HUDEP-2 (cell line): ENCODE results near the gene CFAP97D2.
A peak's percentile ranks its signal among the peaks of the same experiment; 100 is the strongest.
"Not testable (repeated sequence)": the region's sequence is repeated elsewhere in the genome, so short reads cannot be mapped to it uniquely, and the experiment has no call there.

Experiments
- DNase-seq, 76 experiments: peaks; one replicate each; lab custom pipeline; 2025; ENCODE audit not compliant: unreplicated experiment in 76 of 76; lab: John Stamatoyannopoulos, UW

The CFAP97D2 gene

GRCh38 chr13:114142640-114143490, 36.2 kb upstream of the CFAP97D2 start:
- DNase-seq = peak in 57 of 76 experiments; percentile 5 to 71 (median 40)

- peak in 22 of 76 experiments; percentile 13 to 46 (median 28) for DNase-seq
These were observed 35.1 kb upstream of the CFAP97D2 start for GRCh38 chr13:114143806-114144605.

- no peak for DNase-seq
These were observed 34.3 kb upstream of the CFAP97D2 start for GRCh38 chr13:114144606-114145244.

- DNase-seq = no peak
These were observed 33.8 kb upstream of the CFAP97D2 start for GRCh38 chr13:114145256-114145655.

- DNase-seq = no peak
These were observed 33.3 kb upstream of the CFAP97D2 start for GRCh38 chr13:114145722-114146121.

GRCh38 chr13:114146173-114146572, 32.9 kb upstream of the CFAP97D2 start:
- no peak for DNase-seq

GRCh38 chr13:114146629-114147028, 32.4 kb upstream of the CFAP97D2 start:
- DNase-seq = peak in 3 of 76 experiments; percentile 10 to 17 (median 12)

- no peak for DNase-seq
These were observed 31.1 kb upstream of the CFAP97D2 start for GRCh38 chr13:114147803-114148520.

- DNase-seq = peak in 2 of 76 experiments; percentile 17 to 25
These were observed 30.6 kb upstream of the CFAP97D2 start for GRCh38 chr13:114148521-114148855.

- DNase-seq = not testable (repeated sequence)
These were observed 30.2 kb upstream of the CFAP97D2 start for GRCh38 chr13:114148886-114149285.

GRCh38 chr13:114149774-114150740, 29.0 kb upstream of the CFAP97D2 start:
- no peak for DNase-seq

- peak in 1 of 76 experiments; percentile 14 for DNase-seq
These were observed 28.0 kb upstream of the CFAP97D2 start for GRCh38 chr13:114151031-114151430.

- DNase-seq = peak in 70 of 76 experiments; percentile 19 to 87 (median 70)
These were observed 27.3 kb upstream of the CFAP97D2 start for GRCh38 chr13:114151565-114152284.

GRCh38 chr13:114152285-114152645, 26.8 kb upstream of the CFAP97D2 start:
- no peak for DNase-seq

- DNase-seq = no peak
These were observed 26.2 kb upstream of the CFAP97D2 start for GRCh38 chr13:114152831-114153371.

- DNase-seq = no peak
These were observed 25.5 kb upstream of the CFAP97D2 start for GRCh38 chr13:114153485-114154080.

GRCh38 chr13:114154476-114154875, 24.6 kb upstream of the CFAP97D2 start:
- no peak for DNase-seq

GRCh38 chr13:114155320-114155719, 23.7 kb upstream of the CFAP97D2 start:
- DNase-seq = no peak
